OCI-LY3 (cell line): ENCODE data around the gene FBXL19.

Source experiments
- H2AFZ ChIP-seq: fragments of 200-600, 300-600 bp; shearing (Covaris generic); 2 replicates; pipeline ENCODE4 v1.6.0; 2014; ENCODE audit warnings: antibody characterized with exemption, low read depth, low read length
- H3K27ac ChIP-seq: fragments of 200-600, 300-600 bp; sonication (generic); 2 replicates; pipeline ENCODE4 v1.5.1; 2014; ENCODE audit warnings: mild to moderate bottlenecking, low read length, moderate library complexity, mixed read lengths
- H3K27me3 ChIP-seq: fragments of 200-600, 300-600 bp; sonication (generic); 2 replicates; pipeline ENCODE4 v1.6.1; 2014; ENCODE audit warnings: low read depth, low read length, mixed read lengths
- H3K36me3 ChIP-seq: fragments of 200-600, 300-600 bp; sonication (generic); replicated peaks from 2 replicates; pipeline ENCODE3; 2014; ENCODE audit warnings: low read depth, low read length, mixed read lengths
- H3K4me1 ChIP-seq: fragments of 300-600, 200-600 bp; sonication (generic); 2 replicates; pipeline ENCODE4 v1.6.1; 2014; ENCODE audit warnings: low read length, mixed read lengths
- H3K4me2 ChIP-seq: fragments of 200-600, 300-600 bp; sonication (generic); 2 replicates; pipeline ENCODE4 v1.6.1; 2014; ENCODE audit warnings: low read length, mixed read lengths
- H3K4me3 ChIP-seq: fragments of 300-600, 200-600 bp; sonication (generic); 2 replicates; pipeline ENCODE4 v1.5.1; 2014; ENCODE audit warnings: antibody characterized with exemption, mild to moderate bottlenecking, low read length, moderate library complexity
- H3K79me2 ChIP-seq: fragments of 300-600, 200-600 bp; shearing (Covaris generic); 2 replicates; pipeline ENCODE4 v1.6.1; 2014; ENCODE audit warnings: mild to moderate bottlenecking, low read length, mixed read lengths
- H3K9ac ChIP-seq: fragments of 300-600, 200-600 bp; shearing (Covaris generic); 2 replicates; pipeline ENCODE4 v1.6.0; 2014; ENCODE audit warnings: mild to moderate bottlenecking, low read length, moderate library complexity
- H3K9me3 ChIP-seq: fragments of 200-600, 300-600 bp; shearing (Covaris generic); 2 replicates; pipeline ENCODE4 v1.6.1; 2014; ENCODE audit warnings: low read length, mixed read lengths; ENCODE audit not compliant: insufficient read depth
- H4K20me1 ChIP-seq: fragments of 200-600, 300-600 bp; sonication (generic); 2 replicates; pipeline ENCODE4 v1.6.1; 2016; ENCODE audit warnings: low read length, mixed read lengths; ENCODE audit not compliant: insufficient read depth
- CTCF ChIP-seq: fragments of 200-600, 300-600 bp; sonication (generic); IDR thresholded peaks from 2 replicates; pipeline ENCODE4 v1.5.1; 2014; ENCODE audit warnings: antibody characterized with exemption, low read length, low read depth
- EZH2phosphoT487 ChIP-seq: fragments of 200-600 bp; shearing (Covaris generic); IDR thresholded peaks from 2 replicates; pipeline ENCODE4 v1.6.1; 2018; ENCODE audit warnings: antibody characterized with exemption, mixed run types, low read depth

Gene FBXL19

GRCh38 chr16:30884760-30885159 is 38.6 kb upstream of the FBXL19 start:
- Histone ChIP-seq H3K79me2 (no peaks in the 10 kb centered on the region), H2AFZ (no peak overlapping the region), H3K27me3 (no peaks in the 10 kb centered on the region), H3K4me1 (peaks cover 33% of the 10 kb centered on the region), H3K9ac (no peak overlapping the region), H3K4me2 (0 out of 2 replicates have a peak overlapping the region, but pooled peaks have one; percentile 0), H3K27ac (no peak overlapping the region), H3K36me3 (peaks cover 14% of the 10 kb centered on the region), H3K9me3 (no peaks in the 10 kb centered on the region), H4K20me1 (0 out of 2 replicates have a peak, but pooled peaks cover 2% of the 10 kb centered on the region), H3K4me3 (no peak overlapping the region)
- TF ChIP-seq EZH2phosphoT487 (no peak), CTCF (no peak)

GRCh38 chr16:30885196-30885595 is 38.2 kb upstream of the FBXL19 start:
- Histone ChIP-seq H3K27me3 (no peaks in the 10 kb centered on the region), H3K9me3 (no peaks in the 10 kb centered on the region), H3K79me2 (no peaks in the 10 kb centered on the region), H2AFZ (no peak overlapping the region), H3K4me2 (0 out of 2 replicates have a peak overlapping the region, but pooled peaks have one; percentile 0), H3K9ac (no peak overlapping the region), H3K36me3 (peaks cover 14% of the 10 kb centered on the region), H3K4me3 (no peak overlapping the region), H4K20me1 (0 out of 2 replicates have a peak, but pooled peaks cover 2% of the 10 kb centered on the region), H3K27ac (no peak overlapping the region), H3K4me1 (peaks cover 33% of the 10 kb centered on the region)
- no peak for TF ChIP-seq CTCF
- no peak for TF ChIP-seq EZH2phosphoT487

GRCh38 chr16:30886145-30886544 is 37.2 kb upstream of the FBXL19 start:
- Histone ChIP-seq H3K4me1 (peaks cover 33% of the 10 kb centered on the region), H3K27me3 (no peaks in the 10 kb centered on the region), H3K4me2 (peak overlapping the region; percentile 39), H2AFZ (no peak overlapping the region), H3K9me3 (no peaks in the 10 kb centered on the region), H4K20me1 (0 out of 2 replicates have a peak, but pooled peaks cover 2% of the 10 kb centered on the region), H3K9ac (no peak overlapping the region; the same call in 1 of the 2 replicates), H3K36me3 (peaks cover 14% of the 10 kb centered on the region), H3K27ac (peak overlapping the region; percentile 48; the same call in 1 of the 2 replicates), H3K4me3 (no peak overlapping the region), H3K79me2 (no peaks in the 10 kb centered on the region)
- TF ChIP-seq CTCF (no peak), EZH2phosphoT487 (no peak)

- Histone ChIP-seq H3K27me3 (no peaks in the 10 kb centered on the region), H3K36me3 (peaks cover 16% of the 10 kb centered on the region), H2AFZ (no peak overlapping the region), H3K9me3 (no peaks in the 10 kb centered on the region), H3K27ac (no peak overlapping the region), H3K4me3 (no peak overlapping the region), H3K9ac (no peak overlapping the region), H3K4me1 (peaks cover 31% of the 10 kb centered on the region), H3K4me2 (no peak overlapping the region), H3K79me2 (no peaks in the 10 kb centered on the region), H4K20me1 (no peaks in the 10 kb centered on the region)
- no peak for TF ChIP-seq EZH2phosphoT487
- no peak for TF ChIP-seq CTCF
These were observed 35.4 kb upstream of the FBXL19 start for GRCh38 chr16:30887927-30888326.
